Measurements from ENCODE around the gene CUEDC1.
"Not testable (repeated sequence)": the region's sequence is repeated elsewhere in the genome, so short reads cannot be mapped to it uniquely, and the experiment has no call there.

The CUEDC1 gene

DNA sequence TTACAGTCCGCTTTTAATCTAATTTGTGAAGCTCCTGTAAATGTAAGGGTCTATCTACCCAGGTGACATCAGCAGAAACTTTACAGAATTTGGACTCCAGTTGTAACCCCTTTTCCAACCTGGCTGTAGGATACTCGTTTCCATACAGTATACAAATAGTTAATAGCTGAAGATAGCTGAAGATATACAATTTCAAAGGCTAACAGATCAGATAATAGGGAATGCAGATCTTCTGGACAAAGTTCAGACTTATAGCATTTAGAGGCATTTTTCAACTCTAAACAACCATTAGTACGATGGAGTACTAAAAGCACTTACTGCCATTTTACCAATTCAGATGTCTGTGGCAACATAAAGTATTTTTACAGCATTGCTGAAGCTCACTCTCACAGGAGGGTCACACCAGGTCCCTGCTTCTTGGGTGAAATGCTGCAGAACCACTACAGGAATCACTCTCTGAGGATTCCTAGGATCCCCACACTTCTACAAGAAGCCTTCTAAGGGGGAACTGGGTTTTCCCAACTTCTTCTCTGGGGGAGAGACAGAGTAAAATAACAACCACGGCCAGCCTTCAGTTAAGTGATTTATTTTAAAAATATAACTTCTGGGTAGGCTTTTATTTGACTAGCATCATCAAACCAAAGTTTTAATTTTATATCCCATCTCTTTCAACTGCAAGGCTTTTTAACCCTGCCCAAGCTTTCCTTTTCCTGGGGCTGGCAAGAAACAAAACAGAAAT, 29.9 kb upstream of the CUEDC1 start:
- DNase-seq, result no peak

DNA sequence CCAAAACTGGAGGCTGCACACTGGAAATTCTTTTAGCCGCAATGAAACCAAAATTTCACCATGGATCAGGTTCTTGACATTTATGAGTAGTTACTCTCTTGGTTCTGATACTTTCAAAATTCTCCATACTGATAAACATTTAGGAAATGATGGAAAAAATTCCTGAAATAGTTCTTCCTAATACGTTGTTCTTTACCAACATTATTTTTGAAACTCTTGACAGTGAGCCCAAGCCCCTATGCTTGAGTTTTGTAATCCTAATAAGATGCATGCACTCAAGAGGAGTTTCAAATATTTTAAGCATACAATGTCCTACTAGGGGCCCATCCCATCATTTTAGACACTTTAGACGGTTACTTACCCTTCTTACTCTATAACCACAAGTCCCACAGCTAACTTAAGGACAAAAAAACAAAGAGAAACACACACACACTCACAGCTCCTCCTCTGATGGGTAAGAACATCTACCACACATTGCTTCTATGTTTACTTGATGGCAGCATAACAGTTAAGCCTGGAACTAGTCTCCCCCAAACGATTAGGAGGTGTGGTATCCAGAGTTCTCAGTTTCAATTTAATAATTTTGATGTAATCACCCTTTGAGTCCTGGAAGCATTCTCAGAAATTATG, 29.2 kb upstream of the CUEDC1 start:
- no peak for DNase-seq

DNA sequence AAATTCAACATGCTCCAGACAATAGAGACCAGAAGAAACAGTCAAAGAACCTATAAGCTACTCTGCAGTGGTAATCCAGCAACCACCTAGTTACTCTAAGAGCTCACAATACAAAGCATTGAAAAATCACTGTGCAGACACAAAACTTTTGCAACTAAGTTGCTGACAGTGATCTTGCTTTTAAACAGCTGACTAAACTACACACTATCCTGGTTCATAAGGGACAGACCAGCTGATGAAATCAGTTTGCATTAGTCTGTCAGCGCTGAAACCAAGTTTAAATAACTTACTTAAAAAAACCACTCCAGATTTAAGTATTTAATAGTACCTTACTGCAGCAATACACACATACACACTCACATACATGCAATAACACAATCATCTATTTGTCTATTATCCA, 28.2 kb upstream of the CUEDC1 start:
- DNase-seq, result no peak

DNA sequence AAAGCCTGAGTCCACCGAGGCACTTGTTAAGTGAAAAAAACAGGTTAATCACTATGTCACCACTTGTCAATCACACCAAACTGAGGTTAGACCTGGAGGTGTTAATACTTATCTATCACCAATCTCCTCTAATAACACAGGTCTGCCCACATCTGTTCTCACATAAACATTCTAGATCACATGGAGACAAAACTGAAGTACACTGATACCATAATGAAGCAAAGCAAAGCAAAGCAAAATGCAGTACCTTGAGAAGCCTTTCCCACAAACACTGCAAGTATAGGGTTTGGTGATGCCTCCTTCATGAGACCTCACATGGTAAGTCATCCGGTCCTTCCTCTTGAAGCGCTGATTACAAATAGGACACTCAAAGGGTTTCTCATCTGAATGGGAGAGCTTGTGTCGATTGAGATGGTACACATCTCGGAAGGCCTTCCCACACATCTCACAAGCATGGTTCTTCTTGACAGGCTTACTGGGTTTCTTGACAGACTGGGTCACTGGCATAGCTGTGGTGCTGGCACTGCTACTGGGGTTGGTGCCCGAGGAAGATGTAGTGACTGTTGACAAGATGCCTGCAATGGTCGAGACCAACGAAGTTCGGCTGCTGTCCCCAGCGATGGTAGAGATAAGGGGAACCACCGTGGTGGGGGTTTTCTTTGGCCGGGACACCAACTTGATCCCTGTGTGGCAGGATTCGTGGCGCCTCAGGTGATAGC, 27.4 kb upstream of the CUEDC1 start:
- DNase-seq, result no peak

DNA sequence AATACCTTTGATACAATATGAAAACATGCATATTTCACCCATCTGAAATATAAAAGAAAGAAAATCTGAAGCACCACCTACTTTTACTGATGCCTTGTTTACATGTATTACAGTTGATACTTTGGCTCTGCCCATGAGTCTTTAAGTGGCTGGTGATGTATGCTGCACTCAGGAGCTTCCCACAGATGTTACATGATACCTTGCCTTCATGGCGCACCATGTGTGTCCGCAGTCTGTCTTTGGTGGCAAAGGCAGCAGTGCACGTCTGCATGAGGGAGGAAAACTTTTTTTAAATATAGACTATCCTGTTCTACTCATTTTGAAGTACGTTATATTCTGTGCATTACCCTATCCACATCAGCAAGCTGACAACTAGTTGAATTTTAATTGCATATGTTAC, 25.3 kb upstream of the CUEDC1 start:
- DNase-seq, result no peak

DNA sequence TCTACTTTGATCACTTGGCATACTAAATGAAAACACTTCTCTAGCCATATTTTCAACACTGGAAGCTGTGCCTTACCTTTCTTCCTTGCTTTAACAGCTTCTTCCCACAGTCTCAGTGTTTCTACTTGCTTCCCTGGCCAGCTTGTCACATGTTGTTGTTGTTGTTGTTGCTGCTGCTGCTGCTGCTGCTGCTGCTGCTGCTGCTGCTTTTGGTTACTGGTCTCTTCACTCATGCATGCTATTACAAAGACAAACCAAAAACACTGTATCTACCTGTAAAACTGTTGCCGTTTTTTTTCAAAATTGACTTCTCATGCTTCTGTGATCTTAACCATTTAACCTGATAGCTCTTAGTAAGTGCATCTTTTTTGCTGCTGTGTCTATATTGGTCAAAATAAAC, 23.9 kb upstream of the CUEDC1 start:
- DNase-seq, result no peak

DNA sequence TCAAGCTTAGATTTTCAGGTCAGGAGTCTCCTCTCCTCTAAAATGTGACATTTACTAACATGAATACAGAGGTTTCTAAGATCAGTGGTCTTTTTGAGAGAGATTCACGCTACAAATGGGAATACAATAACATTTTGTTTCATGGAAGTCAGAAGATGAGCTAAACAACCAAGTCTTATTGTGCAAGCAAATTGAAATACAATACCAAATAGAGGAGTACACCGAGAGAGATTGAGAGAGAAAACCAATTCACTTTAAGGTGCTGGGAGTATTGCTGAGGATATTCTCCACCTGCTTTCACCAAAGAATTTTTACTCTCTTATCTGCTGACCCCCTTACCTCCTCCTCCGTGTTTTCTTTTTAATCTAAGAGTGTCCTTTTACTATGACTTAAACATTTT, 21.4 kb upstream of the CUEDC1 start:
- DNase-seq, result no peak

DNA sequence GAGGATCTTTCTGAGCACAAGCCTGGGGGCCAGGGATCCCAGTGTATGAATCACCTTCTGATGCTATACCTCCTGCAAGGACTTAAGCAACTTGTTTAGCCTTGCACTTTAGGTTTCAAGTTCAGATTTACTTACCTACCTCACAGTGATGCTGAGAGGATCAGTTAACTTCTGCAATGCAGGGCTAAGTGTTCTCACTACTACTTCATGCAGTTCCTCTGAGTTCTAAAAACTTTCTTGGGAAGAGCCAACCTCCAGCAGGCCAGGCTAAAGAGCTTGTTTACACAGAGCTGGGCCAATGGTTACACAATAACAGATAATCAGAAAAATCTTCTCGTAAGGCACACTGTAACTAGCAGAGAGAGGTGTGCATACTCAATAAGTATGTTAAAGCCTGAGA, 19.8 kb upstream of the CUEDC1 start:
- no peak for DNase-seq

DNA sequence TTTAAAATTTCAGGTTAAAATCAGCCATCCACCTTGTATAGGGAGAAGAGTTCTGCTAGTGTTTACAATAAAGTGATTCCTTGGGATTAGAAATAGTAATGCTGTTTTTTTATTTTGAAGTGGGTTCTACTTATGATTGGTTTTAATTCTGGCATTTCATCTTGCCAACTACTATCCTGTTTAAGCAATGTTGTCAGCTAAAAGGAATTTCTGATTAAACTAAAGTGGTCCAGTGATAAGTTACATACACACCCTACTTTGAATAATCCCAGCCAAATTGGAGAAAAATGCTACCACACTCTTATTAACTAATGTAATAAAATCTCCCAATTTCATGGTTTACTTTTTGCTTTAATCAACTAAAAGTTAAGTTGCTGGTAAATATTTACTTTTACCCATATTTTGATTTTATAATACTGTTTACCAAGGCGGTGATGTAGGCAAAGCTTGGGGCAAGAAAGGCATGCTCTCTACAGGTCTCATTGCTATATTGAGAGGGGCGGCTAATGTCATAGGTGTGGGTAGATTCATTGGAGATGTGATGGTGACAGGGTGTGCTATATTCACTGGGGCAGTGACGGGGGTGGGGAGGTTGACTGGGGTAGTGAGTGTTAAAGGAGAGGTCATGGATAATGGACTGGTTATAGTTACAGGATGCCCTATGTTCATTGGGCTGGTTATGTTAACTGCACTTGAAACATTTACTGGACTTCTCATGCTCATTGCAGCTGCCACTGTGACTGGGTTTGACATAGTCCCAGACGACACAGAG, 19.0 kb upstream of the CUEDC1 start:
- not testable (repeated sequence) for DNase-seq

DNA sequence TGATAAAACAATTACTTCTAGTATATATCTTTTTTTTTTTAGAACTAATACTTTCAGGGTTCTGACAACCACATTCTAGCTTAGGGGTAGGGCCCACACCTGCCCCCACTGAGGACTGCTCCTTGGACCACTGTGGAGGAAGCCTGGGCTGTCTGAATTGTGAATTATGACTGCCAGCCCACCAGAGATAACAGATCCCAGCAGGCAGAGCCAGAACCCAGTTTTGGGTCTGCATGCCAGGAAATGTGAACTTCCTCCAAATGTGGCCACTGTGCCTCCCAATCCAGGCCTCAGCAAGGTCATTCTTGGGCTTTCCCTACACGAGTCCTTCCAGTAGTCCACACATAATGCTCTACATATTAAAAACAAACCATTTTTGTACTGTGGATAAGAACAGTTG, 16.9 kb upstream of the CUEDC1 start:
- DNase-seq, result no peak

DNA sequence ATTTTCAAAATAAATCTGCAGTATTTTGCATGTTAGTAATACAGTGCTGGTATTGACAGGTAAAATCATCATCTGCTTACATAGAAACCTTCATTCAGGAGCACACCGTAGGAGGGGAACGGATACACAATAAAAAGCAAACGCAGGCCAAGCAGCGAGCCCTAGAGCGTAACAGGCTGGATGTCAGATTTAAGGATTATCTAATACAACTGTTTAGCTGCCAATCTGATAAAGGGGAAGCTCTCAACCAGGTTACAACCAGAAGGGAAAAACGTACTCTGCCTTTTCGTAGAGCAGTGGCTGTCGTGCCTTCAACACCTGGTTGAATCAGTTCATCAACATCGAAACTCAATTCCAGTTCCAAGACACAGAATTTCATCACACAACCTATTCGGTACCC, 16.4 kb upstream of the CUEDC1 start:
- DNase-seq, result no peak

DNA sequence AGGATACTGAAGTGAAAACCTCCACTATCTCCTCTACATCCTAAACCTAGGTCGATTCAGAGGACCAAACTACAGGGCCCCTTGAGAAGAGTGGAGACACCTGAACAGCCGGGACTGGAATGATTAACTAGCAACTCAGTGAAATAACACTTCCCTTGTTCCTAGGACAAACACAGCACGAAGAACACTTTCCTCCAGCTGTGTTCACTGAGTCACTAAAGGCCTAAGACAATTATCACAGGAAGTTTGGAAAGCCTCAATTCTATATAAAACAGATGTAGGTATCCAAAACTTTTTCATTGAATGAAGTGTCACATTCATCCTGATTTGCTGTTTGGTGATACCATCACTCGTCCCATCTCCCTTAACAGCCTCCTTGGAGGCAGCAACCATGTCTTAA, 15.5 kb upstream of the CUEDC1 start:
- no peak for DNase-seq

DNA sequence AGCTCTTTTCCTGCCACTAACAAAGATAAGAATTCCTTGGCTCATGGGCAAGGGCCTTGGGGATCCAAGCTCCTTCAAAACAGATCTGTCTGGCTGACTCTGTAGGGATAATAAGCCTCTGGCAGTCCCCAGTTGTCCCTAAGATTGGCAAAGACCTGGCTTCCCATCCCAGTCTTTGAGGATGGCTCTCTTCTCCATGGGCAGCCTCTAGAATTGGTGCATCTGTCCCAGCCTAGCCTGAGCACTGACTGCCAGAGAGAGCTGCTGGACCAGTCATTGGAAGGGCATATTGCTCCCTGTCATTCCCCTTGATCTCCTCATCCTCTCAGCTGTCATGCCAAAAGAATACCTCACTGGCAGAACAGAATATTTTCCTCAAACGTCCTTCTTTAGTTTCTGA, 13.2 kb upstream of the CUEDC1 start:
- DNase-seq, result no peak

DNA sequence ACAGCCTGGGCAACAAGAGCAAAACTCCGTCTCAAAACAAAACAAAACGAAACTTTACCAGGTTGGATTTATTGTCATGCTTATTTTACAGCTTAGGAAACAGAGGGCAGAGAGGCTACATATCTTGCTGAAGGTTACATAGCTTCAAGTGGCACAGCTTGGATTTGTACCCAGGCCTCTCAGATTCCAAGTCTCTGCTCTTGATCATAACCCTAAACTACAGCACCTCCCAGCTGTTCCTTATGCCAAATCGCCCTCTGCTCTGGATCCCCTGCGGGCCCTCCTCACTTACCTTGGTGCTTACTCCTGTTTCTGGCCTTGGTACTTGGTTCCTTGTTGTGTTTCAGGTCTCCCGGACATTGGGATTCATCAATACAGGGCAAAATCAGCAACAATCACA, 11.7 kb upstream of the CUEDC1 start:
- no peak for DNase-seq

DNA sequence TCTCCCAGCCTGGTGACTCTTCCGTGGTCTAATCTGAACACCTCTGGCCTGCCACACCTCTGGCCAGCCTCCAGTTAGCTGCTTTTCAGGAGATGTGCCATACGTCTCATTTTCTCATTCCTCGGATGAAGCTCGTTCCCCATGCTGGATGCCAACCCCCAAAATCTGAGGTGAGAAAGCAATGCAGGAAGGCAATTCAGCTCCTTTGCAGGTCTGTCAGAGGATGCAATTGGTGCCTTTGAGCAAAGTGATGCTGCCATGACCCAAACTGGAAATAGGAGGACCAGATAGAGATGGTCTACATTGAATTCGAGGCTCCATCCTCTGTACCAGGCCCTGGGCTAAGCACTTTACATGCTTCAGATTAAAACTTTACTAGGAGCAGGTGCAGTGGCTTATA, 11.0 kb upstream of the CUEDC1 start:
- no peak for DNase-seq

DNA sequence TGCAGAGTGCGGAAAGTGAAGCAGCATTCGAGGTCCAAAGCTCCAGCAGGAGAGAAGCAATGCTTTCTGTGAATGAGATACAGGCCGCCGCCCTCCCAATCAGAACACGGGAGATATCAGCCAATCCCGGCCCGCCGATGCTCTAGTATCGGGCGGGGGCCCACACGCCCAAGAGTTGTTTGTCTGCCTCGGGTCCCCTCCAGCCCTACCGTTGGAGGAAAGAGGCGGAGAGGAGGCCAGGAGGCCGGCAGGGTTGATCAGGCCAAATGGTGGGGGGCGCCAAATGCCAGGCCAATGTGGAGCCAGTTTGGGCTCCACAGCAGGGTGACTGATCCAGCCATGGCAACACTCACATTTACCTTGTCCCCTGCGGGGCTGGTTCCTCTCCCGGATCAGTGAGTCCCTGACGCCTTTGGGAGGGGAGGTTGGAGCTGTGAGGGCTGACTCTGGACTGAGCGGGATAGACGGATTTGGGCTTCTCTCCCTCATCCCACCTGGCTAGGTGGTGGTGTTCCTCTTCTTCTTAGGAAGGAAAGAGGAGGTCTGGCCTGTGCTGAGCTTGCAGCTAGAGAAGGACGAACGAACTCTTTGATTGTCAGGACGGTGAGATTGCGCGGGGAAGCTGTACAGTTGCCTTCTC, 10.4 kb upstream of the CUEDC1 start:
- DNase-seq, result no peak

DNA sequence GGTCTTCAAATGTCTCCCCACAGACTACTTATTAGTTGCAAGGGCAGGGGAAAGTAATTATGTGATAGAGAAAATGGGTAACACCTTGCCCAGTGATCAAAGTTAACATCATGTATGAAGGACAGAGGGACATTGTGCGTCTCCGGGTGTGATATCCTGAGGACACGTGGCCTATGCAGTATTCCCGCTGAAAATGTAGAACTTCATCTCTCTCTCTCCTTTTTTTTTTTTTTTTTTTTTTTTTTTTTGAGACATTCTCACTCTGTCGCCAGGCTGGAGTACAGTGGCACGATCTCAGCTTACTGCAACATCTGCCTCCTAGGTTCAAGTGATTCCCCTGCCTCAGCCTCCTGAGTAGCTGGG, 7.9 kb upstream of the CUEDC1 start:
- DNase-seq, result no peak

DNA sequence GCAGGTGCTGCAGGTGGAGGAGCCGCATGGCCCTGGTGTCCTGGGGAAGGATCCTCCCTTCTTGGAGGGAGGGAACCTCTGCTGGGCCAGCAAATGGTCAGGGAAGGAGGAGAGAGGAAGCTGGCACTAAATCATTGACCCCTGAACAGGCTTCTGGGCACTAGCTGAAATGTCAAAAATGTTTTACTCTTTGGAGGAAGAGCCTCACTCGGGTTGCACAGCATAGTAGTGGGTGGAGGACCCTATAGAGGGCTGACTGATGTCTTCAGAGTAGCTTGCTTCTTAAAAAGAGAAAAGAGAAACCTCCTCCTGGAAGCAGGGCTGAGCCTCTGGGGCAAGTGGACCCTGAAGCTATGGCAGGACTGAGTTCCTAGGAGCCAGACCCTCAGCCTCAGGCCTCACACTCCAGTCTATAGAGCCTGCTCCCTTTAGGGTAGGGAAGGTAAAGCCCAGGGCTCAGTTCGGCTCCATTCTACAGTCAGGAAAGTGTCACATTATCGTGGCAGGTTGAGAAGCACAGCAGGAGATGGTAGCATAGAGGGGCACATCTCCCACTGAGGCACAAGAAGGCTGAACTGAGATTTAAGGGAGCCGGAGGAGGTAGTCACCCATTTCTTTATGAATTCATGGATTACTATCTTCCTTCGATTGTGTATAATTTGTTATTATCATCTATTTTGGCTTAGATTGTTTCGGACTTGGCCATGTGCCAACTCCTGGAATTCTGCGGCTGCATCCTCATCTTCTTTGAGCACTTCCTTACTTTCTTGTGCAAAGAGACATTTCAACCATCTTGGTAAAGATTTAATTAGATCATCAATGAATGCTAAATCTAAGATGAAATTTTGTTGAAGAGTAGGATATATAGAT, 7.3 kb upstream of the CUEDC1 start:
- no peak for DNase-seq

DNA sequence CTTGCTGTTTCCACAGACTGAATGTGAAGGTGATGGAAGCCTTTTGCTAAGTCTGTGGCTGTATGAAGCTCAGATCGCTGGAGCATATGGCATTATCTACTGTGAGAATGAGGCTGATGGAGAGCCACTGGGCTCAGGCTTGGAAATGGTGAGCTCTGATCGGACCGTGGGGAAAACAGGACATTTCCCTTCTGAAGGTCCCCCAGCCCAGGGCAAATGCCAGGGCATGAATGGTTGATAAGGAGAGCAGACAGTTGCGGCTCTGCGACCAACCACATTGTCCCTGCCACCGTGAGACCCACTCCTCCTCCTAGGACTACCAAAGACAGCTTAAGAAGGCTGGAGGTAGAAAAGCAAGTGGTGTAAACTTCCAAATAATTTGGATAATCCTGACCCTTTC, 4.7 kb upstream of the CUEDC1 start:
- DNase-seq, result no peak

DNA sequence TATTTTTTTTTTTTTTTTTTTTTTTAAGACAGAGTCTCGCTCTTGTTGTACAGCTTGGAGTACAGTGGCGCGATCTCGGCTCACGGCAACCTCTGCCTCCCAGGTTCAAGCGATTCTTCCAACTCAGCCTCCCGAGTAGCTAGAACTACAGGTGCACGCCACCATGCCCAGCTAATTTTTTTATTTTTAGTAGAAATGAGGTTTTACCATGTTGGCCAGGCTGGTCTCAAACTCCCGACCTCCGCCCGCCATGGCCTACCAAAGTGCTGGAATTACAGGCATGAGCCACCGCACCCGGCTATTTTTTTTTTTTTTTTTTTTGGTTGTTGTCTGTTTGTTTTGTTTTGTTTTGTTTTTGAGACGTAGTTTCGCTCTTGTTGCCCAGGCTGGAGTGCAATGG, 3.2 kb upstream of the CUEDC1 start:
- not testable (repeated sequence) for DNase-seq

DNA sequence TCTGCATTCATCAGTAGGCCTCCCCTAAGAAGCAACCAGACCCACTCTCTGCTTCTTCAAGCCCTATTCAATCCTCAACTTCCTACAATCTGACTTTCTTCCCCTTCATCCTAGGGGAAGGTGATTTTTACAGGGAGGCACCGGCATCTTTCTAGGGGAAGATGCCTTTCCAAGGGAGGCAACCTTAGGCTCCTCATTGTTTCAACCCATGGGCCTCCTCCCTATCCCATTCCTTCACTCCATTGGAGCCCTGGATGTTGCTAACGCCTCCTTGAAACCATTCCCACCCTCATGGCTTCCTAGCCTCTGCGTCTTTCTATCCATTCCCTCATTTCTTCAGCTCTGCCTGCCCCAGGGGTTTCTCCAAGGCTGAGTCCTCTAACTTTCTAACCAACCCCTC, 2.7 kb upstream of the CUEDC1 start:
- DNase-seq, result no peak

Measured in COR-L47 (cell line).